PFSK-1 (cell line): ENCODE results near the gene ADCY6.

ENCODE experiments used
- FOXP2 ChIP-seq: optimal IDR thresholded peaks from 2 replicates; pipeline ENCODE3; 2011; ENCODE audit warnings: borderline replicate concordance, control low read depth, inconsistent platforms; ENCODE audit not compliant: insufficient read depth; ENCODE audit errors: extremely low read length, extremely low read depth
- POLR2AphosphoS5 ChIP-seq: IDR thresholded peaks from 2 replicates; pipeline ENCODE4 v1.6.1; 2012; ENCODE audit warnings: low read depth, mild to moderate bottlenecking, control low read depth, low read length, moderate library complexity
- REST ChIP-seq, 2 experiments: IDR thresholded peaks; 2 replicates each; pipeline versions ENCODE4 v1.6.1 to v1.8.0; 2011 to 2012; ENCODE audit warnings: low read depth in 2 of 2, low read length in 2 of 2, control low read depth in 1 of 2, inconsistent platforms in 1 of 2, mild to moderate bottlenecking in 1 of 2, moderate library complexity in 1 of 2; ENCODE audit not compliant: insufficient read depth in 1 of 2
- SIN3A ChIP-seq: IDR thresholded peaks from 2 replicates; pipeline ENCODE4 v1.6.1; 2012; ENCODE audit warnings: mild to moderate bottlenecking, low read length, moderate library complexity, borderline replicate concordance; ENCODE audit not compliant: insufficient read depth
- TAF1 ChIP-seq: IDR thresholded peaks from 2 replicates; pipeline ENCODE4 v1.6.1; 2012; ENCODE audit warnings: low read length, control low read depth, borderline replicate concordance; ENCODE audit not compliant: insufficient read depth

The ADCY6 gene

GRCh38 chr12:48812389-48812788 lies 23.5 kb upstream of the ADCY6 start:
- no peak for TF ChIP-seq POLR2AphosphoS5
- TF ChIP-seq FOXP2, result no peak
- TF ChIP-seq SIN3A, result no peak
- no peak for TF ChIP-seq REST (IDR thresholded peaks at IDR 0.05; ENCODE audit: insufficient read depth in 1 of 2, low read depth in 2 of 2, low read length in 2 of 2)
- no peak for TF ChIP-seq TAF1

GRCh38 chr12:48811437-48812090 lies 22.7 kb upstream of the ADCY6 start:
- no peak for TF ChIP-seq SIN3A
- no peak for TF ChIP-seq POLR2AphosphoS5
- TF ChIP-seq REST (IDR thresholded peaks at IDR 0.05; ENCODE audit: insufficient read depth in 1 of 2, low read depth in 2 of 2, low read length in 2 of 2), result no peak
- no peak for TF ChIP-seq TAF1
- no peak for TF ChIP-seq FOXP2

GRCh38 chr12:48810903-48811431 lies 22.1 kb upstream of the ADCY6 start:
- TF ChIP-seq SIN3A, result no peak
- TF ChIP-seq FOXP2, result no peak
- TF ChIP-seq POLR2AphosphoS5, result no peak
- no peak for TF ChIP-seq TAF1
- no peak for TF ChIP-seq REST (IDR thresholded peaks at IDR 0.05; ENCODE audit: insufficient read depth in 1 of 2, low read depth in 2 of 2, low read length in 2 of 2)

GRCh38 chr12:48807981-48808380 lies 19.1 kb upstream of the ADCY6 start:
- TF ChIP-seq SIN3A, result no peak
- no peak for TF ChIP-seq FOXP2
- TF ChIP-seq POLR2AphosphoS5, result no peak
- no peak for TF ChIP-seq TAF1
- TF ChIP-seq REST (IDR thresholded peaks at IDR 0.05; ENCODE audit: insufficient read depth in 1 of 2, low read depth in 2 of 2, low read length in 2 of 2), result no peak

GRCh38 chr12:48803675-48804074 lies 14.8 kb upstream of the ADCY6 start:
- no peak for TF ChIP-seq REST (IDR thresholded peaks at IDR 0.05; ENCODE audit: insufficient read depth in 1 of 2, low read depth in 2 of 2, low read length in 2 of 2)
- TF ChIP-seq FOXP2, result no peak
- TF ChIP-seq TAF1, result no peak
- no peak for TF ChIP-seq POLR2AphosphoS5
- no peak for TF ChIP-seq SIN3A
